NT2/D1 (cell line): ENCODE results near the gene RNF10.

Source experiments
- SUZ12 ChIP-seq: IDR thresholded peaks from 2 replicates; pipeline ENCODE4 v1.6.1; 2011; ENCODE audit not compliant: insufficient read length, insufficient read depth; ENCODE audit errors: extremely low read depth
- YY1 ChIP-seq: IDR thresholded peaks from 2 replicates; pipeline ENCODE4 v1.6.1; 2011; ENCODE audit not compliant: insufficient read length, insufficient read depth
- ZNF274 ChIP-seq: IDR thresholded peaks from 2 replicates; pipeline ENCODE4 v1.6.1; 2011; ENCODE audit warnings: mild to moderate bottlenecking, low read depth, low read length

GRCh38 chr12:120620624-120621023 lies 86.5 kb downstream of the RNF10 start:
- TF ChIP-seq YY1 (no peak), ZNF274 (no peak), SUZ12 (no peak)
